Panc1 (cell line): ENCODE results near the gene AIRE. TPM values are rescaled to one million over a fixed set of nuclear protein-coding genes. Genes with fewer than 3 reads are reported as not detected.

Experiments
- ATAC-seq: fragments of 200-7000 bp; cut with Tn5 transposase; 2 replicates; pipeline ENCODE4 v1.9.1; 2020; ENCODE audit warnings: mild to moderate bottlenecking, moderate library complexity
- BruUV-seq: library from RNA; stranded (reverse); fragments of 400-500 nt; replicated peaks from 2 replicates; lab custom pipeline; 2021; lab: Mats Ljungman, UMichigan
- CTCF ChIA-PET: fragments of 300-600 bp; sonication (Branson Sonifier 250); formaldehyde crosslinking; loops from one replicate; lab custom pipeline; 2022; ENCODE audit warnings: antibody characterized with exemption; lab: Charles Lee
- POLR2A ChIA-PET: fragments of 300-600 bp; sonication (Branson Sonifier 250); formaldehyde crosslinking; loops from one replicate; lab custom pipeline; 2022; ENCODE audit warnings: antibody characterized with exemption; lab: Charles Lee
- DNase-seq: peaks from one replicate; pipeline ENCODE4 v3.0.0-alpha.2; 2010; ENCODE audit warnings: low read depth, low spot score
- H3K27ac ChIP-seq: 2 replicates; pipeline ENCODE4 v1.5.1; 2011; ENCODE audit warnings: mild to moderate bottlenecking, low read length, inconsistent platforms
- H3K27me3 ChIP-seq: fragments of 200-500 bp; sonication (Bioruptor generic); 2 replicates; pipeline ENCODE4 v1.6.0; 2014; ENCODE audit warnings: low read length, inconsistent platforms; ENCODE audit not compliant: control insufficient read depth, insufficient read depth
- H3K36me3 ChIP-seq: fragments of 200-500 bp; sonication (Bioruptor generic); 2 replicates; pipeline ENCODE4 v1.5.1; 2014; ENCODE audit warnings: inconsistent platforms, mild to moderate bottlenecking, low read length, moderate library complexity; ENCODE audit not compliant: control insufficient read depth, insufficient read depth
- H3K4me1 ChIP-seq: 2 replicates; pipeline ENCODE4 v1.5.1; 2011; ENCODE audit warnings: inconsistent platforms, mild to moderate bottlenecking, low read length, moderate library complexity; ENCODE audit not compliant: control insufficient read depth, insufficient read depth
- H3K4me3 ChIP-seq, 2 experiments: 2 replicates each; pipeline ENCODE4 v1.5.1; 2011 to 2012; ENCODE audit warnings: low read depth in 2 of 2, low read length in 2 of 2, mild to moderate bottlenecking in 2 of 2, inconsistent platforms in 1 of 2, moderate library complexity in 1 of 2
- H3K9me3 ChIP-seq: fragments of 200-500 bp; sonication (Bioruptor generic); 2 replicates; pipeline ENCODE4 v1.5.1; 2014; ENCODE audit warnings: low read depth, mild to moderate bottlenecking, inconsistent platforms, low read length, moderate library complexity; ENCODE audit not compliant: control insufficient read depth, insufficient read depth
- CTCF ChIP-seq: fragments of 450-650 bp; IDR thresholded peaks from 2 replicates; pipeline ENCODE4 v1.5.1; 2017; ENCODE audit warnings: mild to moderate bottlenecking
- POLR2AphosphoS5 ChIP-seq: IDR thresholded peaks from 2 replicates; pipeline ENCODE4 v1.6.1; 2012; ENCODE audit warnings: mild to moderate bottlenecking, low read depth, low read length, moderate library complexity
- REST ChIP-seq, 2 experiments: IDR thresholded peaks; 2 replicates each; pipeline ENCODE4 v1.6.1; 2011 to 2012; ENCODE audit warnings: low read depth in 2 of 2, control low read depth in 1 of 2, low read length in 1 of 2, mild to moderate bottlenecking in 1 of 2, moderate library complexity in 1 of 2; ENCODE audit not compliant: insufficient read depth in 1 of 2
- SIN3A ChIP-seq: IDR thresholded peaks from 2 replicates; pipeline ENCODE4 v1.6.1; 2012; ENCODE audit warnings: low read depth, mild to moderate bottlenecking, low read length, moderate library complexity, borderline replicate concordance; ENCODE audit not compliant: insufficient read depth
- TCF7L2 ChIP-seq: IDR thresholded peaks from 2 replicates; pipeline ENCODE4 v1.6.1; 2011; ENCODE audit warnings: mild to moderate bottlenecking, low read depth, low read length, inconsistent platforms
- in situ Hi-C: cut with HindIII; loops from 2 replicates; pipeline ENCODE4 v1.10.0; 2016; ENCODE audit warnings: low sequenced_read_pairs, low pct_unique_long_range_greater_than_20kb
- intact Hi-C: fragments of 100-400 bp; cut with micrococcal nuclease; formaldehyde crosslinking; loops from one replicate; pipeline ENCODE4 v1.10.0; 2022; ENCODE audit not compliant: unreplicated experiment
- total RNA-seq: library from RNA; stranded (reverse); gene quantifications from one replicate; pipeline ENCODE4 v1.2.1, GENCODE V29; 2021; ENCODE audit not compliant: unreplicated experiment

Gene AIRE
- total RNA-seq, 1 experiment from 2014 or later: not detected

- no TSS peak for BruUV-seq
- POLR2A ChIA-PET: no interaction called here
Observed at GRCh38 chr21:44317241-44317782, 31.6 kb downstream of the AIRE start.

GRCh38 chr21:44317871-44318270 lies 32.2 kb downstream of the AIRE start:
- intact Hi-C loops: no loop called here
- TF ChIP-seq SIN3A (no peak), CTCF (no peak), TCF7L2 (no peak), POLR2AphosphoS5 (no peak), REST (IDR thresholded peaks at IDR 0.05; ENCODE audit: insufficient read depth in 1 of 2, low read depth in 2 of 2, low read length in 1 of 2) (no peak)
- no peak for ATAC-seq
- Histone ChIP-seq H3K4me1 (no peaks in the 10 kb centered on the region), H3K27ac (no peak overlapping the region), H3K36me3 (no peaks in the 10 kb centered on the region), H3K9me3 (no peaks in the 10 kb centered on the region), H3K27me3 (no peaks in the 10 kb centered on the region), H3K4me3 (no peak overlapping the region)
- POLR2A ChIA-PET: no interaction called here
- in situ Hi-C loops: no loop called here
- CTCF ChIA-PET: no interaction called here
- no TSS peak for BruUV-seq
- no peak for DNase-seq

More at GRCh38 chr21:44317241-44317782, 31.6 kb downstream of the AIRE start:
- no peak for DNase-seq
- Histone ChIP-seq H3K4me3 (no peak overlapping the region), H3K36me3 (no peaks in the 10 kb centered on the region), H3K9me3 (no peaks in the 10 kb centered on the region), H3K27me3 (no peaks in the 10 kb centered on the region), H3K27ac (no peak overlapping the region), H3K4me1 (no peaks in the 10 kb centered on the region)
- in situ Hi-C loops (no loop called here), intact Hi-C loops (no loop called here)
- ATAC-seq: no peak
- no peak for TF ChIP-seq TCF7L2
- TF ChIP-seq CTCF: no peak
- no peak for TF ChIP-seq SIN3A
- no peak for TF ChIP-seq REST (IDR thresholded peaks at IDR 0.05; ENCODE audit: insufficient read depth in 1 of 2, low read depth in 2 of 2, low read length in 1 of 2)
- no peak for TF ChIP-seq POLR2AphosphoS5
- CTCF ChIA-PET: no interaction called here
